ENCODE measurements around the gene CABP5. TPM values are rescaled to one million over a fixed set of nuclear protein-coding genes. Genes with fewer than 3 reads are reported as not detected.

Gene CABP5
- total RNA-seq, 1 experiment from 2014 or later: not detected

DNA sequence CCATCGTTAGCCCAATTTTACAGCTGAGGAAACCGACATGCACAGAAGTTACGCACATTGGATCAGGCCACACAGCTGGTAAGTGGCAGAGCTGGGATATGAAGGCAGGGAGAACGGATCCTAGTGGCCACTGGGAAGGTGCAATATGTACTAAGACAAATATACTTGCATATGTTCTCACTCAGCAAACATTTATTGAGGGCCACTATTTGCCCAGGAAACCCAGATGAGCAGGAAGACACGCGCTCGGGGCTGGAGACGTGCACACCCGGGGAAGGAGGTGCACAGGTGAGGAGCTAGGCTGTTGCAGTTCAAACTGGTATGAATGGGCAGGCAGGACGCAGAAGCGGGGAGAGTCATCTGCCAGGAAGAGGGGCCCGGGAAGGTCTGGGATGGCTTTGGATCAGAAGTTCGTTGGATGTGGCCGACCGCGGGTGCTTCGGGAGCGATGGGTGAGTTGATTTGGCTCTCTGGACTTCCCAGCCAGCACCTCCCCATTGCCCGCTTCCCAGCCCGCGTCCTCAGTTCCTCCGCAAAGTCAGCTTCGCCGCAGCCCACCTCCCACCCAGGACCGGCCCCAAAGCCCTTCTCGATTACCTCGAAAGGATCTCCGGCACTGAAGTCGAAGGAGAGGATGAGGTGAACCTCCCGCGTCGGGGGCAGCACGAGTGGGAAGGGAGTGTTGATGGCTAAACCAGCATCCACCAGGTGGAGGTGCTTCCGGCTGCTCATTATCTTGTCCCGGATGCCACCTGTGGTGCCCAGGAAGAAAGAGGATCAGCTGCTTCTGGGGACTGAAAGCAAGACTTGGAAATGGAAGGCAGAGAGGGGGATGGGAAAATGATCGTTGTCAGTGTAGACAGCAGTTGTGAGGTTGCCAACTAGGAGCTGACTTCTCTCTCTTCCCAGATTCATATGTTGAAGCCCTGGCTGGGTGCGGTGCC is 17.8 kb upstream of the CABP5 start:
- CTCF ChIA-PET: interaction anchor here (0.6 to 1.8 kb wide), 11 partner anchors 8 to 272 kb away, joined by 3 to 12 read pairs (median 3); partner anchors contain the start of gene PLA2G4C
- TF ChIP-seq ETV6 (CRISPR knock-in tag; IDR thresholded peaks at IDR 0.05) (peak; percentile 79; the same call in 1 of the 2 replicates), FOXK1 (CRISPR knock-in tag; IDR thresholded peaks at IDR 0.05) (peak; percentile 37; the same call in 1 of the 2 replicates), CBFB (CRISPR knock-in tag; IDR thresholded peaks at IDR 0.05; ENCODE audit: low read depth) (0 out of 2 replicates have a peak, but pooled peaks have one; percentile 44), FOXP1 (CRISPR knock-in tag; IDR thresholded peaks at IDR 0.05; ENCODE audit: borderline replicate concordance) (peak; percentile 47; the same call in 1 of the 2 replicates), TP53 (CRISPR knock-in tag; IDR thresholded peaks at IDR 0.05) (peak; percentile 58; the same call in 1 of the 2 replicates), SP1 (CRISPR knock-in tag; conservative IDR thresholded peaks at IDR 0.05) (peak; percentile 45; the same call in 1 of the 2 replicates), NR1H2 (CRISPR knock-in tag; IDR thresholded peaks at IDR 0.05) (no peak), NFYB (CRISPR knock-in tag; conservative IDR thresholded peaks at IDR 0.05; ENCODE audit: low read depth) (no peak), SMAD4 (CRISPR knock-in tag; IDR thresholded peaks at IDR 0.05) (0 out of 2 replicates have a peak, but pooled peaks have one; percentile 9), ZBTB21 (CRISPR knock-in tag; IDR thresholded peaks at IDR 0.05; ENCODE audit: borderline replicate concordance) (peak; percentile 28; the same call in 1 of the 2 replicates)
- TF ChIP-seq, protein P1, sequence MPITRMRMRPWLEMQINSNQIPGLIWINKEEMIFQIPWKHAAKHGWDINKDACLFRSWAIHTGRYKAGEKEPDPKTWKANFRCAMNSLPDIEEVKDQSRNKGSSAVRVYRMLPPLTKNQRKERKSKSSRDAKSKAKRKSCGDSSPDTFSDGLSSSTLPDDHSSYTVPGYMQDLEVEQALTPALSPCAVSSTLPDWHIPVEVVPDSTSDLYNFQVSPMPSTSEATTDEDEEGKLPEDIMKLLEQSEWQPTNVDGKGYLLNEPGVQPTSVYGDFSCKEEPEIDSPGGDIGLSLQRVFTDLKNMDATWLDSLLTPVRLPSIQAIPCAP (CRISPR knock-in tag; IDR thresholded peaks at IDR 0.05): no peak
- TF ChIP-seq, protein P2, sequence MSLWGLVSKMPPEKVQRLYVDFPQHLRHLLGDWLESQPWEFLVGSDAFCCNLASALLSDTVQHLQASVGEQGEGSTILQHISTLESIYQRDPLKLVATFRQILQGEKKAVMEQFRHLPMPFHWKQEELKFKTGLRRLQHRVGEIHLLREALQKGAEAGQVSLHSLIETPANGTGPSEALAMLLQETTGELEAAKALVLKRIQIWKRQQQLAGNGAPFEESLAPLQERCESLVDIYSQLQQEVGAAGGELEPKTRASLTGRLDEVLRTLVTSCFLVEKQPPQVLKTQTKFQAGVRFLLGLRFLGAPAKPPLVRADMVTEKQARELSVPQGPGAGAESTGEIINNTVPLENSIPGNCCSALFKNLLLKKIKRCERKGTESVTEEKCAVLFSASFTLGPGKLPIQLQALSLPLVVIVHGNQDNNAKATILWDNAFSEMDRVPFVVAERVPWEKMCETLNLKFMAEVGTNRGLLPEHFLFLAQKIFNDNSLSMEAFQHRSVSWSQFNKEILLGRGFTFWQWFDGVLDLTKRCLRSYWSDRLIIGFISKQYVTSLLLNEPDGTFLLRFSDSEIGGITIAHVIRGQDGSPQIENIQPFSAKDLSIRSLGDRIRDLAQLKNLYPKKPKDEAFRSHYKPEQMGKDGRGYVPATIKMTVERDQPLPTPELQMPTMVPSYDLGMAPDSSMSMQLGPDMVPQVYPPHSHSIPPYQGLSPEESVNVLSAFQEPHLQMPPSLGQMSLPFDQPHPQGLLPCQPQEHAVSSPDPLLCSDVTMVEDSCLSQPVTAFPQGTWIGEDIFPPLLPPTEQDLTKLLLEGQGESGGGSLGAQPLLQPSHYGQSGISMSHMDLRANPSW (CRISPR knock-in tag; conservative IDR thresholded peaks at IDR 0.05; ENCODE audit: low read depth): no peak
- TF ChIP-seq, protein P3, sequence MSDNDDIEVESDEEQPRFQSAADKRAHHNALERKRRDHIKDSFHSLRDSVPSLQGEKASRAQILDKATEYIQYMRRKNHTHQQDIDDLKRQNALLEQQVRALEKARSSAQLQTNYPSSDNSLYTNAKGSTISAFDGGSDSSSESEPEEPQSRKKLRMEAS (CRISPR knock-in tag; IDR thresholded peaks at IDR 0.05): peak; percentile 72
- TF ChIP-seq, protein P4, sequence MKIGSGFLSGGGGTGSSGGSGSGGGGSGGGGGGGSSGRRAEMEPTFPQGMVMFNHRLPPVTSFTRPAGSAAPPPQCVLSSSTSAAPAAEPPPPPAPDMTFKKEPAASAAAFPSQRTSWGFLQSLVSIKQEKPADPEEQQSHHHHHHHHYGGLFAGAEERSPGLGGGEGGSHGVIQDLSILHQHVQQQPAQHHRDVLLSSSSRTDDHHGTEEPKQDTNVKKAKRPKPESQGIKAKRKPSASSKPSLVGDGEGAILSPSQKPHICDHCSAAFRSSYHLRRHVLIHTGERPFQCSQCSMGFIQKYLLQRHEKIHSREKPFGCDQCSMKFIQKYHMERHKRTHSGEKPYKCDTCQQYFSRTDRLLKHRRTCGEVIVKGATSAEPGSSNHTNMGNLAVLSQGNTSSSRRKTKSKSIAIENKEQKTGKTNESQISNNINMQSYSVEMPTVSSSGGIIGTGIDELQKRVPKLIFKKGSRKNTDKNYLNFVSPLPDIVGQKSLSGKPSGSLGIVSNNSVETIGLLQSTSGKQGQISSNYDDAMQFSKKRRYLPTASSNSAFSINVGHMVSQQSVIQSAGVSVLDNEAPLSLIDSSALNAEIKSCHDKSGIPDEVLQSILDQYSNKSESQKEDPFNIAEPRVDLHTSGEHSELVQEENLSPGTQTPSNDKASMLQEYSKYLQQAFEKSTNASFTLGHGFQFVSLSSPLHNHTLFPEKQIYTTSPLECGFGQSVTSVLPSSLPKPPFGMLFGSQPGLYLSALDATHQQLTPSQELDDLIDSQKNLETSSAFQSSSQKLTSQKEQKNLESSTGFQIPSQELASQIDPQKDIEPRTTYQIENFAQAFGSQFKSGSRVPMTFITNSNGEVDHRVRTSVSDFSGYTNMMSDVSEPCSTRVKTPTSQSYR (CRISPR knock-in tag; IDR thresholded peaks at IDR 0.05): peak; percentile 63; the same call in 1 of the 2 replicates
- TF ChIP-seq, protein P5, sequence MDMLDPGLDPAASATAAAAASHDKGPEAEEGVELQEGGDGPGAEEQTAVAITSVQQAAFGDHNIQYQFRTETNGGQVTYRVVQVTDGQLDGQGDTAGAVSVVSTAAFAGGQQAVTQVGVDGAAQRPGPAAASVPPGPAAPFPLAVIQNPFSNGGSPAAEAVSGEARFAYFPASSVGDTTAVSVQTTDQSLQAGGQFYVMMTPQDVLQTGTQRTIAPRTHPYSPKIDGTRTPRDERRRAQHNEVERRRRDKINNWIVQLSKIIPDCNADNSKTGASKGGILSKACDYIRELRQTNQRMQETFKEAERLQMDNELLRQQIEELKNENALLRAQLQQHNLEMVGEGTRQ (CRISPR knock-in tag; IDR thresholded peaks at IDR 0.05): peak; percentile 22; the same call in 1 of the 2 replicates
- ATAC-seq: peak; percentile 54

DNA sequence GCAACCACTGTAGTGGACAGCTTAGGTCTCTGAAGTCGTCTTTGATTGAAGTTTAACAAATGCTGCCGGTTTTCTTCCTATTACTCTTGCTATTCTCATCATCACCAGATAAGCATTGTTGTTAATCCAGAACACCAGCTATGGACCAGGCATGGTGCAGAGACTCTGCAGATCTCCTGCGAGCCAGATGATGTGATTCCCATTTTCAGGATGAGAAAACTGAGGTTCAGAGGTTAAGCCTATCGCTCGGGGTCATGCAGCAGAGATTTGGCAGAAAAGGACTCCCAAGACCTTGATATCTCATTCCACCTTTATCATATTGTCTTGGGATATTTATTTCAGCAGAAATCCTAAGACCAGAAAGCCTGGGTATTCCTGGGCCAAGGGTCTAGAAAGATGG is 16.5 kb upstream of the CABP5 start:
- H3K27ac Mint-ChIP-seq: no peak overlapping the region
- DNase-seq (ENCODE audit: low spot score): no peak
- H3K36me3 Mint-ChIP-seq: peaks cover 7% of the 10 kb centered on the region; the same call in 1 of the 2 replicates
- ATAC-seq: no peak
- CTCF ChIA-PET: interaction anchor here (1.2 to 1.7 kb wide), 3 partner anchors 9 to 92 kb away, joined by 4 to 12 read pairs (median 9); partner anchors contain the start of gene PLA2G4C
- H3K4me1 Mint-ChIP-seq: peaks cover 35% of the 10 kb centered on the region
- H3K27me3 Mint-ChIP-seq (ENCODE audit: low read depth): no peaks in the 10 kb centered on the region
- H3K4me3 Mint-ChIP-seq: no peak overlapping the region
- peaks cover 7% of the 10 kb centered on the region for H3K9me3 Mint-ChIP-seq
- POLR2A ChIA-PET: no interaction called here
- TF ChIP-seq MXD4 (CRISPR knock-in tag; IDR thresholded peaks at IDR 0.05; ENCODE audit: borderline replicate concordance): no peak
- TF ChIP-seq, protein P6, sequence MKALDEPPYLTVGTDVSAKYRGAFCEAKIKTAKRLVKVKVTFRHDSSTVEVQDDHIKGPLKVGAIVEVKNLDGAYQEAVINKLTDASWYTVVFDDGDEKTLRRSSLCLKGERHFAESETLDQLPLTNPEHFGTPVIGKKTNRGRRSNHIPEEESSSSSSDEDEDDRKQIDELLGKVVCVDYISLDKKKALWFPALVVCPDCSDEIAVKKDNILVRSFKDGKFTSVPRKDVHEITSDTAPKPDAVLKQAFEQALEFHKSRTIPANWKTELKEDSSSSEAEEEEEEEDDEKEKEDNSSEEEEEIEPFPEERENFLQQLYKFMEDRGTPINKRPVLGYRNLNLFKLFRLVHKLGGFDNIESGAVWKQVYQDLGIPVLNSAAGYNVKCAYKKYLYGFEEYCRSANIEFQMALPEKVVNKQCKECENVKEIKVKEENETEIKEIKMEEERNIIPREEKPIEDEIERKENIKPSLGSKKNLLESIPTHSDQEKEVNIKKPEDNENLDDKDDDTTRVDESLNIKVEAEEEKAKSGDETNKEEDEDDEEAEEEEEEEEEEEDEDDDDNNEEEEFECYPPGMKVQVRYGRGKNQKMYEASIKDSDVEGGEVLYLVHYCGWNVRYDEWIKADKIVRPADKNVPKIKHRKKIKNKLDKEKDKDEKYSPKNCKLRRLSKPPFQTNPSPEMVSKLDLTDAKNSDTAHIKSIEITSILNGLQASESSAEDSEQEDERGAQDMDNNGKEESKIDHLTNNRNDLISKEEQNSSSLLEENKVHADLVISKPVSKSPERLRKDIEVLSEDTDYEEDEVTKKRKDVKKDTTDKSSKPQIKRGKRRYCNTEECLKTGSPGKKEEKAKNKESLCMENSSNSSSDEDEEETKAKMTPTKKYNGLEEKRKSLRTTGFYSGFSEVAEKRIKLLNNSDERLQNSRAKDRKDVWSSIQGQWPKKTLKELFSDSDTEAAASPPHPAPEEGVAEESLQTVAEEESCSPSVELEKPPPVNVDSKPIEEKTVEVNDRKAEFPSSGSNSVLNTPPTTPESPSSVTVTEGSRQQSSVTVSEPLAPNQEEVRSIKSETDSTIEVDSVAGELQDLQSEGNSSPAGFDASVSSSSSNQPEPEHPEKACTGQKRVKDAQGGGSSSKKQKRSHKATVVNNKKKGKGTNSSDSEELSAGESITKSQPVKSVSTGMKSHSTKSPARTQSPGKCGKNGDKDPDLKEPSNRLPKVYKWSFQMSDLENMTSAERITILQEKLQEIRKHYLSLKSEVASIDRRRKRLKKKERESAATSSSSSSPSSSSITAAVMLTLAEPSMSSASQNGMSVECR (CRISPR knock-in tag; IDR thresholded peaks at IDR 0.05; ENCODE audit: borderline replicate concordance): no peak
- TF ChIP-seq, protein P7, sequence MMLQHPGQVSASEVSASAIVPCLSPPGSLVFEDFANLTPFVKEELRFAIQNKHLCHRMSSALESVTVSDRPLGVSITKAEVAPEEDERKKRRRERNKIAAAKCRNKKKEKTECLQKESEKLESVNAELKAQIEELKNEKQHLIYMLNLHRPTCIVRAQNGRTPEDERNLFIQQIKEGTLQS (CRISPR knock-in tag; conservative IDR thresholded peaks at IDR 0.05): no peak

More for the DNA sequence above, 17.8 kb upstream of the CABP5 start:
- Mint-ChIP-seq H3K9me3 (peaks cover 7% of the 10 kb centered on the region), H3K27ac (peak overlapping the region; percentile 79), H3K27me3 (ENCODE audit: low read depth) (peaks cover 4% of the 10 kb centered on the region; the same call in 1 of the 2 replicates), H3K36me3 (peaks cover 7% of the 10 kb centered on the region; the same call in 1 of the 2 replicates), H3K4me1 (peaks cover 35% of the 10 kb centered on the region), H3K4me3 (peak overlapping the region; percentile 46)
- POLR2A ChIA-PET: no interaction called here
- DNase-seq (ENCODE audit: low spot score): peak; percentile 41

All from WTC11 (cell line).